B cell (primary cell): Measurements from ENCODE around the gene PTPN11.

Experiments
- EZH2 ChIP-seq: IDR thresholded peaks from 2 replicates; pipeline ENCODE4 v1.6.1; 2012; ENCODE audit warnings: borderline replicate concordance, low read depth, mild to moderate bottlenecking, moderate library complexity, low read length; ENCODE audit not compliant: insufficient read depth, poor library complexity, severe bottlenecking
- TF ChIP-seq, protein P1 (sequence below): fragments of 200-600 bp; IDR thresholded peaks from one replicate; pipeline ENCODE4 v1.8.0; 2022; ENCODE audit warnings: antibody characterized with exemption, mild to moderate bottlenecking

DNA sequence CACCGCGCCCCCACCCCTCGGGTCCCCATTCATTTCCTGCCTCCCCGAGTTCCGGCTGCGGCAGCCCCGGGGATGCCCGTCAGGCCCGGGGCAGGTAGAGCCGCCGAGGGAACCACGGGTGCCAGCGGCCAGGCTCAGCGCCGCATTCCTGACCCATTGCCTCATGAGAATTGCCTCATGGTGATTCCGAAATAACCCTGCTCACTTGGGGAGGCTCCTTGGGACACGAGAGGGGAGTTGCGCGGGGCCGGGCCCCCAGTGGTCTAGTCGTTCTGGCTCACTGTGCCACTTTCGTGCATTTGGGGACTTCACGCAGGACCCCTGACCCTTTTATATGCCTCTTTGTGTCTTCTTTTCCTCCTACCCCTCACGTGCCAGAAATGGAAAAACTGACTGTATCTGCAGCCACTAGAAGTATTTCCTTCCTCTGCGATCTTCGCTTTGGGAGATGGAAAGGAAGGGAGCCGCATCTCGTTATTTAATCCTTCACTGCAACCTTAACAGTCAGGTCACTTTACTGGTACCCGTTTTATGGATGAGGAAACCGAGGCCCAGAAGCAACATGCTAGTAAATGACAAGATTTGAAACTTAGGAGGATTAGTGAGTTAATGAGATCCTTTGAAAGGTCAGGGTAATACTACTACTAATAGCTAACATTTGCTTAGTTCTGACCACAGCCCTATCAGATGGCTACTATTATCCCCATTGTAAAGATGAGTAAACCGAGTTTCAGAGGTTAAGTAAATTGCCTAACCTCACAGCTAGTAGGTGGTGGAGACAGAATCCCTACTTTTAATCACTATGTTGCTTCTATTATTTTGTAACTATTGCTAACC, 768 bp downstream of the PTPN11 start:
- TF ChIP-seq, protein P1, sequence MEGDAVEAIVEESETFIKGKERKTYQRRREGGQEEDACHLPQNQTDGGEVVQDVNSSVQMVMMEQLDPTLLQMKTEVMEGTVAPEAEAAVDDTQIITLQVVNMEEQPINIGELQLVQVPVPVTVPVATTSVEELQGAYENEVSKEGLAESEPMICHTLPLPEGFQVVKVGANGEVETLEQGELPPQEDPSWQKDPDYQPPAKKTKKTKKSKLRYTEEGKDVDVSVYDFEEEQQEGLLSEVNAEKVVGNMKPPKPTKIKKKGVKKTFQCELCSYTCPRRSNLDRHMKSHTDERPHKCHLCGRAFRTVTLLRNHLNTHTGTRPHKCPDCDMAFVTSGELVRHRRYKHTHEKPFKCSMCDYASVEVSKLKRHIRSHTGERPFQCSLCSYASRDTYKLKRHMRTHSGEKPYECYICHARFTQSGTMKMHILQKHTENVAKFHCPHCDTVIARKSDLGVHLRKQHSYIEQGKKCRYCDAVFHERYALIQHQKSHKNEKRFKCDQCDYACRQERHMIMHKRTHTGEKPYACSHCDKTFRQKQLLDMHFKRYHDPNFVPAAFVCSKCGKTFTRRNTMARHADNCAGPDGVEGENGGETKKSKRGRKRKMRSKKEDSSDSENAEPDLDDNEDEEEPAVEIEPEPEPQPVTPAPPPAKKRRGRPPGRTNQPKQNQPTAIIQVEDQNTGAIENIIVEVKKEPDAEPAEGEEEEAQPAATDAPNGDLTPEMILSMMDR, result peak; percentile 48
- no peak for TF ChIP-seq EZH2
